GM19395 (cell line): Measurements from ENCODE around the gene TRHDE.

Source experiments
- ATAC-seq: cut with Tn5 transposase; IDR thresholded peaks from one replicate; pipeline ENCODE4 v1.9.1; 2021; ENCODE audit warnings: mild to moderate bottlenecking, moderate library complexity; ENCODE audit not compliant: unreplicated experiment

TRHDE gene

DNA sequence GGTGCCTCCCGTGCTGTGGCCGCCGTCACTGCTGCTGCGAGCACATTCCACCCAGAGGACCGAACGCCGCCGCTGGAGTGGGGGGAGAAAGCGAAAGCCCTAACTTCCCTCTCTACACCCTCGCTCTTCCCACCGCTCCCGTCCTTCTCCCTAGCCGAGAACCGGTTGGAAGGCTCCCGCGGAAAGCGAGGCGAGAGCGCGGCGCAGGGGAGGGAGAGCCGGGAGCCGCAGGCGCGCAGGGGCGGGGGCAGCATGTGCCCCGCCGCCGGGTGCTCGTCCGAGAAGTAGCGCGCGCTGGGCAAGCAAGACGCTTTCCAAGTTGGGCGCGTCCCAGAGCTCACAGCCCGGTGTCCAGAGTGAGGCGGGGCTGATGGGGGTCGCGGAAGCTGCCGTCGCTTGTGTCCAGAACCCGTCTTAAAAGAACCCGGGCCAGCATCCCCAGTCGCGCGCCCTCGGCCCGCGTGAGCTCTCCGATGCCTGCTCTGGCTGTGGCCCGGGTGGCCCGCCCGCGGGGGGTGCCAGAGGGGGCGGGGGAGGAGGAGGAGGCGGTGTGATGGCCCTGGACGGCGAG is at the start of gene TRHDE:
Gene TRHDE (plus strand): TSS at position 280 of the 571 bp plus-strand sequence. CDS start 274 bp downstream, at position 554.
- no peak for ATAC-seq

- no peak for ATAC-seq
Observed at GRCh38 chr12:72226510-72226909, 45.7 kb upstream of the TRHDE start.

- no peak for ATAC-seq
Observed at GRCh38 chr12:72228424-72228823, 43.7 kb upstream of the TRHDE start.

GRCh38 chr12:72230589-72230988 is 41.6 kb upstream of the TRHDE start:
- no peak for ATAC-seq

DNA sequence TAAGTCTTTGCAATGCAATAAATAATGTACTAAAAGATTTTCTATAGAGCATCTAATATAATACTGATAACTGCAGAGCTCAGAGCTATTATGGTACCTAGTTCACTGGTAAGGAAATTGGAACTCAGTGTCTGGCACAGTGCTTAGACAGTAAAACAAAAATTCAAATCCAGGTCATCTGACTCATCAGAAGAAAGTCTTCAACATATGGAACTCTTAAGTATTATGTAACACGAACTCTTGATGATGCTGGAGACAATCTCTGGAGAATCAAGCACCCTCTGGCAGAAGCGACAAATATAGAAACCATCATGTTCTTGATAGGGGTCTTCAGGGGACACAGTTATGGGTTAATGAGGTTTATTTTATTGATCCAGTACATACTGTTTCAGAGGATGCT is 37.3 kb upstream of the TRHDE start:
- ATAC-seq, result no peak

DNA sequence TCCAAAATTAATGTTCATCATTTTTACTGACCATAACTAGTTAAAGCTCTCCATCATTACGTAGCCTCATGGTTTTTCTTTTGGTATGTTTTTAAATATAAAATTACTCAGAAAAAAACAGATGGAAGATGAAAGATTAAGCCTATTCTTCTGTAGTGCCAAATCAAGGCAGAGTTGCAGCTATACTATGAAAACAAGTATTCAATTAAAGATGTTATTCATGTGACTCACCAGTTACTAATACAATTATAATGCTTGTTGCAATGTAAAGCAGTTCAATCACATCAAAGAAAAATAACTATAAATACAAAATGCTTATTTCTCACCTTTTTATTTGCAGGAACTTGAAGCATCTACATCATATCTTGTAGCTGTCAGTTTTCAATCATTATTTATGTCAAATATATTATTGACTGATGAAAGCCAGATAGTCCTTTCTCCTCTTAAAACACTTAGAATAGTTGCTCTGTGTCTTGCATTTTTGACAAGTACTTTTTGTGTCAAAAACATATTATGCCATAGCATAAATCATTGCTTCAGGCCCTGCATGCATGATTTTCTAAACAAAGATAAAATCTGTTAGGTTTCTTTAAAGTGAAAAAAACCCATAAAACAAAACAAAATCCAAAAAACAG is 36.0 kb upstream of the TRHDE start:
- no peak for ATAC-seq

DNA sequence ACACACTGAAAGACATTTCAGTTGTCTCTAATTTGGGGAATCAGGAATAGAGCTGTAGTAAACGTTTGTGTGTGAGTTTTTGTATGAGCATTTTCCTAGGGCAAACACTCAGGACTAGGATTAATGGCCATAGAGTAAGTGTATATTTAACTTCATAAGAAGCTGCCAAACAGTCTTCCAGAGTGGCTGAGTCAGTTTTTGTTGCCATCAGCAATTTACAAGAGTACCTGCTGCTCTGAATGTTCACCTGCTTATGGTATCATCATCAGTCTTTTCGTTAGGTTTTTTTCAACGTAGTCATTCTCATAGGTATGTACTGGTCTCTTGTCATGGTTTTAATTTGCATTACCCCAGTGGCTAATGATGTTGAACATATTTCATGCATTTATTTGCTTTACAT is 30.6 kb upstream of the TRHDE start:
- ATAC-seq, result no peak

DNA sequence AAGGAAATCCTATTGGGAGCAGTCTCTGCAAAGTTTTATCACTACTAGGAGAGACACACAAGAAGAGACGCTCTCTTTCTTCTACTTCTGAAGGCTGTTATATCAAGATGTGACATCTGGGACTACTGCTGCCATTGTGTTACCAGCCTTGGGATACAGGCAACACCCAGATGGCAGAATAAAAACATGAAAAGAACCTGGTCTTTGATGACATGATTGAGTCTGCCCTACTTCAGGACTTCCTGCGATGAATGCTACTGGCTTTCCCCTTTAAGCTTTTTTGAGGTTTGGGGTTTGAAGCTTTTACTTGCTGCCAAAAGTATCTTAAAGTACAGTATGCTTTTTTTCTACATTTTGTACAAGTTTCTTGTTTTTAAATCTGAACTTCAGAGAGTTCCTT is 29.2 kb upstream of the TRHDE start:
- no peak for ATAC-seq

DNA sequence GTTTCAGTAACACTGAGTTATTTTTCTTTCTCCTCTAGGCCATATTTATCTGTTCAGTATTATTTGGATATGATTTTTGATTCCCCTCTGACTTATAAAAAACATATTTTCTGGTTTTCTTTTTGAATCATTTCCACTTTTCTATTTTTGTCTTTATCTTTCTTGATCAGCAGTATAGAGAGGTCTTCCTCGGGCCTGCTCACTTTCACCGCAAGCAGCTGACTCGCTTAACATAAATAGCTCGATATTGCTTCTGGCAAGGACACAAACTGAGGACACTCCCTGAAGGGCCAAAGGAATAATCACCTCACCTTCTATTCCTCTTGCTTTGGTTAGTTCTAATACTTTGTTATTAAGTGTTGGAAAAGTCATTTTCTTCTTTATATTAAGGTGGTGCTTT is 25.8 kb upstream of the TRHDE start:
- no peak for ATAC-seq

- ATAC-seq, result no peak
Observed at GRCh38 chr12:72250346-72250745, 21.8 kb upstream of the TRHDE start.

DNA sequence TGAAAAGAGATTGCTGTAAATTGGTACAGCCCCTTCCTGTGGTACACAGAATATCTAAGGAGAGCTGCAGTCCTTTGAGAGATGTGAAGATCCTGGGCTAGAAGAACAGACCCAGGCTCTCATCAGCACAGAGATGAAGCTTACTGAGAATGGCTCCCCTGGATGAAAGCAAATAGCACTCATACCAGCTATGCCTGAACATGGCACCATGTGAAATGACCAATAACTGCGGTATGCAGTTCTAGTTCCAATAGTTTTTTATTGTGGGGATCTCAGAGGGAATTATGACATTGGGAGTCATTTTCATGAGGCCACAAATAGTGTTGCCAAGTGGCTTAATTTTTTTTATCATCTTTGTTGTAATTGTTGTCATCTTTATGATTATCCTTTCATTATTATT is 15.4 kb upstream of the TRHDE start:
- ATAC-seq, result no peak

DNA sequence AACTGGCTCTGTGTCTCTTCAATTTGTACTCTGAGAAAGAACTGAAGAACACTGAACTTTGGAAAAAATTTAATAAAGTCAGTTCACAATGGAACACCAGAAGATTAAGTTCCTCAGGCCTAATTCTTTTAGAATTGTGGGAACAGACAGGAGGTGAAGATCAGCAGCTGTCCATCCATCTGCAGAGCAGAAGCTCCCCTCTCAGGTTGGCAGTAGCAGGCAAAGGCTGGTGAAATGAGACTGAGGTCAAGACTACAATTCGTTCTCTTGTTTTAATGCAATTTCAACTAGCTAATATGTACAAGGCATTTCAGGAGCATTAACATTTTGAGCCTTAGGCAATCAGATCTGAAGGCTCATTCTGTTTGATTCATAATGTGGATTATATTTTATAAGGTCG is 10.3 kb upstream of the TRHDE start:
- no peak for ATAC-seq

GRCh38 chr12:72264548-72265175 is 7.5 kb upstream of the TRHDE start:
- ATAC-seq, result no peak

DNA sequence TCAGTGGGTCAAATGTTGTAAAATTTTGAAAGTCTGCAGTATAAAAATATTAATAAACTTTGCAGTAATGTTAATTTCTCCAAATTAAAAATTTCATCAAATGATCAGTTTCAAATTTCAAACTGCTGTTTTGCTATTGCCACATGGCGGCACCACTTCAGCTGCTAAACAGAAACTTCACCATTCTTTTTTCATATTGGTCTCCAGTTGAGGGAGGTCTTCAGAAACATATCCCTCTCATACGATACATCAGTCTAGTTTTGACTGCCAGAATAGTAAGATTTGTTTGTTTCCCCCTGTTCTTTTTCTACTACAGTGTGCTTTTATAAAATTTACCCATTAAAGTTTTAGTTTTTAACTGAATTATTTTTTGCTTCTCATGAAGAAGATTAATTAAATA is 4.2 kb upstream of the TRHDE start:
- ATAC-seq, result no peak

DNA sequence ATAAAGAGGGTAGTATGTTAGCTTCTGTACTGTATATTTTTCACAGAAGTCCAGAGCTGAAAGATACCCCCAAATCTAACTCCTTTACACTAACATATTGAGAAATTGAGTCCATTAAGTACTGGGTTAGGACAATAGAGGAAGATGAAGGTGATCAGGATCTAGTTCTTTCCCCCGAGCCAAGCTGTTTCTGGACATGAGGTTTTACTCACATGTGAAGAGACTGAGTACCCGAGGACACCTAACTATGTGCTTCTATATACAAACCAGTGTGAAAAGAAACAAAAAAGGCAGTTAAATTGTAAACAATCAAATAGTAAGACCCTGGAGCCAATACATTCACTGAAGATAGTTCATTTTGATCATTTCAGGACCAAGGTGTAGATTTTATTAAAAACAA is 3.8 kb upstream of the TRHDE start:
- ATAC-seq, result no peak

- ATAC-seq, result no peak
Observed at GRCh38 chr12:72269491-72269890, 2.7 kb upstream of the TRHDE start.

- ATAC-seq, result no peak
Observed at GRCh38 chr12:72270246-72270645, 1.9 kb upstream of the TRHDE start.

DNA sequence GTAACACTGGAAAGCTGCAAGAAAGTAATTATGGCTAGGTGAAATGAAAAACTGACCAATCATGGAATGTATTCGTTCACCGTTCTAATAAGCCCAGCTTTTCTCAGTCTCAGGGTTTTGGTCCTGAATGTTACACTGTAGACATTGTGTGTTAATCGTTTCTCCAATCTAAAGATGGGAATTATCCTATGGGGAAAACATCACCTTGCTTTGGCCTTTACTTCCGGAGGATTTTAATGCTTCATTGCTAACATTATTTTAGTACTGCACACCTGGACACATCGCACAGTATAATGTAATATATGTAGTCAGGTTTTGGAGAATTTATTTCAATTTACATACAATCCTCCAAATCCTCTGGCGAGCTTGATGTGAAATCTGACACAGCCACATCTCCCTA is 1.2 kb upstream of the TRHDE start:
- ATAC-seq, result no peak

- no peak for ATAC-seq
Observed at GRCh38 chr12:72271451-72272090, 599 bp upstream of the TRHDE start.

- ATAC-seq, result no peak
Observed at GRCh38 chr12:72272731-72273498, 745 bp downstream of the TRHDE start.

DNA sequence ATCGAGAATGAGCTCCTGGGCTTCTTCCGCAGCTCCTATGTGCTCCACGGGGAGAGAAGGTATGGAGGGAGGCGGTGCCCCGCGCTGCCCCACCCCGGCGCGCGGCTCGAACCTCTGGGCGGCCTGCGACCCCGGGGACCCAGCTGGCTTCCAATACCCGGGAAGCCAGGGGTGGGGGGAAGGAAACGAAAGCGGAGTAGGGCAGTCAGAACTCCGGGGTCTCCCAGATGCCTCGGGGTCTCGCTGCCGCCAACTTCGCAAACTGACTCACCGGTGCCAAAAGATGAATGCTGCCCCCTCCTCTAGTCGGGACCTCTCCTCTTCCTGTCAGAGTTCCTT is 1.3 kb downstream of the TRHDE start:
- no peak for ATAC-seq
